GM23338 (cell line): ENCODE measurements around the gene MICAL3. TPM values are rescaled to one million over a fixed set of nuclear protein-coding genes. Genes with fewer than 3 reads are reported as not detected.

Source experiments
- ATAC-seq: fragments of 200-7000 bp; cut with Tn5 transposase; 3 replicates; pipeline ENCODE4 v1.9.1; 2020
- DNase-seq: peaks from one replicate; pipeline ENCODE4 v3.0.0-alpha.2; 2015; ENCODE audit warnings: low spot score
- H2AFZ ChIP-seq: fragments of 200-600 bp; sonication (generic); 2 replicates; pipeline ENCODE4 v1.8.0; 2016; ENCODE audit warnings: antibody characterized with exemption, mild to moderate bottlenecking, moderate library complexity
- H3F3A ChIP-seq: fragments of 200-600 bp; sonication (generic); replicated peaks from 2 replicates; pipeline ENCODE4 v1.8.0; 2017; ENCODE audit warnings: antibody characterized with exemption, mixed run types, low read depth
- H3K27ac ChIP-seq: fragments of 200-600 bp; sonication (generic); 2 replicates; pipeline ENCODE4 v1.6.1; 2016; ENCODE audit warnings: low read depth
- H3K27me3 ChIP-seq: fragments of 200-600 bp; sonication (generic); 2 replicates; pipeline ENCODE4 v1.8.0; 2016; ENCODE audit warnings: mild to moderate bottlenecking, mixed run types, moderate library complexity; ENCODE audit not compliant: insufficient read depth
- H3K36me3 ChIP-seq: fragments of 200-600 bp; sonication (generic); 2 replicates; pipeline ENCODE4 v1.8.0; 2016; ENCODE audit warnings: mild to moderate bottlenecking; ENCODE audit not compliant: insufficient read depth
- H3K4me1 ChIP-seq: fragments of 200-600 bp; sonication (generic); 2 replicates; pipeline ENCODE4 v1.8.0; 2016; ENCODE audit warnings: mild to moderate bottlenecking, moderate library complexity; ENCODE audit not compliant: insufficient read depth
- H3K4me2 ChIP-seq: fragments of 200-600 bp; sonication (generic); 2 replicates; pipeline ENCODE4 v1.7.1; 2017; ENCODE audit warnings: mixed run types
- H3K4me3 ChIP-seq: fragments of 200-600 bp; sonication (generic); 2 replicates; pipeline ENCODE4 v1.6.1; 2016; ENCODE audit warnings: mixed run types
- H3K79me2 ChIP-seq: fragments of 200-600 bp; sonication (generic); replicated peaks from 2 replicates; pipeline ENCODE4 v1.8.0; 2017; ENCODE audit warnings: mild to moderate bottlenecking; ENCODE audit not compliant: insufficient read depth
- H3K9me2 ChIP-seq: fragments of 200-600 bp; sonication (generic); 2 replicates; pipeline ENCODE4 v1.8.0; 2017; ENCODE audit not compliant: insufficient read depth
- H4K20me1 ChIP-seq: fragments of 200-600 bp; sonication (generic); replicated peaks from 2 replicates; pipeline ENCODE4 v1.8.0; 2017; ENCODE audit warnings: mild to moderate bottlenecking; ENCODE audit not compliant: insufficient read depth
- H3K27ac Mint-ChIP-seq: 2 replicates; pipeline ENCODE4 v1.8.0; 2020; ENCODE audit warnings: inconsistent platforms, mild to moderate bottlenecking, moderate library complexity, mixed read lengths
- H3K27me3 Mint-ChIP-seq: 3 replicates; pipeline ENCODE4 v1.8.0; 2022; ENCODE audit warnings: low read depth, mild to moderate bottlenecking, moderate library complexity, mixed read lengths, inconsistent platforms; ENCODE audit not compliant: insufficient read depth, poor library complexity
- H3K36me3 Mint-ChIP-seq: 3 replicates; pipeline ENCODE4 v1.8.0; 2021; ENCODE audit warnings: low read depth, mild to moderate bottlenecking, inconsistent platforms, moderate library complexity, mixed read lengths
- H3K4me1 Mint-ChIP-seq: 3 replicates; pipeline ENCODE4 v1.8.0; 2020; ENCODE audit warnings: mild to moderate bottlenecking, inconsistent platforms, mixed read lengths
- H3K4me3 Mint-ChIP-seq: 3 replicates; pipeline ENCODE4 v1.8.0; 2021; ENCODE audit warnings: moderate library complexity, mild to moderate bottlenecking, inconsistent platforms, mixed read lengths
- H3K9me3 Mint-ChIP-seq: 3 replicates; pipeline ENCODE4 v1.8.0; 2020; ENCODE audit warnings: moderate library complexity, mild to moderate bottlenecking, inconsistent platforms, mixed read lengths
- CREB1 ChIP-seq: fragments of 250-450 bp; sonication (Bioruptor Pico); IDR thresholded peaks from 2 replicates; pipeline ENCODE4 v1.5.0; 2020; ENCODE audit warnings: low read depth, mild to moderate bottlenecking, moderate library complexity
- CTCF ChIP-seq, 2 experiments: fragments of 200-600 bp in 1 of 2; sonication (generic) in 1 of 2; conservative IDR thresholded peaks; 2 replicates each; pipeline versions ENCODE4 v1.5.1 to v1.6.1; 2016 to 2017; ENCODE audit warnings: antibody characterized with exemption in 2 of 2, low read depth in 2 of 2, mild to moderate bottlenecking in 2 of 2, moderate library complexity in 1 of 2
- ETS1 ChIP-seq: IDR thresholded peaks from 2 replicates; pipeline ENCODE4 v1.6.1; 2016; ENCODE audit warnings: antibody characterized with exemption
- EZH2 ChIP-seq: fragments of 200-600 bp; sonication (generic); IDR thresholded peaks from one replicate; pipeline ENCODE4 v1.8.0; 2017; ENCODE audit warnings: antibody characterized with exemption, mild to moderate bottlenecking, low read depth; ENCODE audit not compliant: unreplicated experiment
- EZH2phosphoT487 ChIP-seq: fragments of 200-600 bp; sonication (generic); IDR thresholded peaks from one replicate; pipeline ENCODE4 v1.8.1; 2018; ENCODE audit warnings: antibody characterized with exemption; ENCODE audit not compliant: unreplicated experiment
- JUNB ChIP-seq: IDR thresholded peaks from one replicate; pipeline ENCODE4 v1.6.1; 2016; ENCODE audit warnings: antibody characterized with exemption; ENCODE audit not compliant: unreplicated experiment
- NANOG ChIP-seq: IDR thresholded peaks from 2 replicates; pipeline ENCODE4 v1.6.1; 2016; ENCODE audit warnings: antibody characterized with exemption, borderline replicate concordance
- POLR2AphosphoS5 ChIP-seq: IDR thresholded peaks from 2 replicates; pipeline ENCODE4 v1.6.1; 2016; ENCODE audit warnings: antibody characterized with exemption, low read depth
- REST ChIP-seq: IDR thresholded peaks from one replicate; pipeline ENCODE4 v1.6.1; 2018; ENCODE audit warnings: antibody characterized with exemption; ENCODE audit not compliant: unreplicated experiment
- STAT1 ChIP-seq: IDR thresholded peaks from one replicate; pipeline ENCODE4 v1.6.1; 2016; ENCODE audit warnings: antibody characterized with exemption; ENCODE audit not compliant: unreplicated experiment
- ZNF114 ChIP-seq: fragments of 250-450 bp; sonication (Bioruptor Pico); IDR thresholded peaks from 2 replicates; pipeline ENCODE4 v1.5.0; 2020; ENCODE audit warnings: mild to moderate bottlenecking, moderate library complexity
- ZNF331 ChIP-seq: fragments of 250-450 bp; sonication (Bioruptor Pico); IDR thresholded peaks from 2 replicates; pipeline ENCODE4 v1.5.0; 2020; ENCODE audit warnings: low read depth, mild to moderate bottlenecking, moderate library complexity
- polyA plus RNA-seq: library from polyadenylated mRNA; unstranded; fragments of >200 nt; fragmentation: Nextera tagmentation; extraction: Ambion mirVana; gene quantifications from 2 replicates; pipeline ENCODE4 v1.2.1, GENCODE V29; 2016
- total RNA-seq: library from RNA; depleted of rRNA; stranded (reverse); fragments of >200 nt; shearing (Covaris generic); gene quantifications from 2 replicates; pipeline ENCODE4 v1.2.3, GENCODE V29; 2014
- TF ChIP-seq, protein P1 (sequence below): fragments of 250-450 bp; sonication (Bioruptor Pico); IDR thresholded peaks from 2 replicates; pipeline ENCODE4 v1.5.0; 2020; ENCODE audit warnings: mild to moderate bottlenecking, moderate library complexity

The MICAL3 gene
- total and polyA plus RNA-seq, 2 experiments from 2014 or later = 10.1 to 33.9 TPM

- no peaks in the 10 kb centered on the region for H3K36me3 ChIP-seq
- H3F3A ChIP-seq = no peaks in the 10 kb centered on the region
- DNase-seq (no peak), ATAC-seq (no peak)
- no peak overlapping the region for H3K4me3 ChIP-seq
- H3K4me2 ChIP-seq = no peak overlapping the region
- H3K27me3 Mint-ChIP-seq = peaks cover 11% of the 10 kb centered on the region
- TF ChIP-seq NANOG (no peak), JUNB (no peak), ZNF331 (no peak), STAT1 (no peak), EZH2phosphoT487 (no peak), ETS1 (no peak), CREB1 (CRISPR knock-in tag) (no peak), EZH2 (no peak), ZNF114 (CRISPR knock-in tag) (no peak), CTCF (conservative IDR thresholded peaks at IDR 0.05; ENCODE audit: low read depth in 2 of 2) (no peak), POLR2AphosphoS5 (no peak), REST (no peak)
- TF ChIP-seq, protein P1, sequence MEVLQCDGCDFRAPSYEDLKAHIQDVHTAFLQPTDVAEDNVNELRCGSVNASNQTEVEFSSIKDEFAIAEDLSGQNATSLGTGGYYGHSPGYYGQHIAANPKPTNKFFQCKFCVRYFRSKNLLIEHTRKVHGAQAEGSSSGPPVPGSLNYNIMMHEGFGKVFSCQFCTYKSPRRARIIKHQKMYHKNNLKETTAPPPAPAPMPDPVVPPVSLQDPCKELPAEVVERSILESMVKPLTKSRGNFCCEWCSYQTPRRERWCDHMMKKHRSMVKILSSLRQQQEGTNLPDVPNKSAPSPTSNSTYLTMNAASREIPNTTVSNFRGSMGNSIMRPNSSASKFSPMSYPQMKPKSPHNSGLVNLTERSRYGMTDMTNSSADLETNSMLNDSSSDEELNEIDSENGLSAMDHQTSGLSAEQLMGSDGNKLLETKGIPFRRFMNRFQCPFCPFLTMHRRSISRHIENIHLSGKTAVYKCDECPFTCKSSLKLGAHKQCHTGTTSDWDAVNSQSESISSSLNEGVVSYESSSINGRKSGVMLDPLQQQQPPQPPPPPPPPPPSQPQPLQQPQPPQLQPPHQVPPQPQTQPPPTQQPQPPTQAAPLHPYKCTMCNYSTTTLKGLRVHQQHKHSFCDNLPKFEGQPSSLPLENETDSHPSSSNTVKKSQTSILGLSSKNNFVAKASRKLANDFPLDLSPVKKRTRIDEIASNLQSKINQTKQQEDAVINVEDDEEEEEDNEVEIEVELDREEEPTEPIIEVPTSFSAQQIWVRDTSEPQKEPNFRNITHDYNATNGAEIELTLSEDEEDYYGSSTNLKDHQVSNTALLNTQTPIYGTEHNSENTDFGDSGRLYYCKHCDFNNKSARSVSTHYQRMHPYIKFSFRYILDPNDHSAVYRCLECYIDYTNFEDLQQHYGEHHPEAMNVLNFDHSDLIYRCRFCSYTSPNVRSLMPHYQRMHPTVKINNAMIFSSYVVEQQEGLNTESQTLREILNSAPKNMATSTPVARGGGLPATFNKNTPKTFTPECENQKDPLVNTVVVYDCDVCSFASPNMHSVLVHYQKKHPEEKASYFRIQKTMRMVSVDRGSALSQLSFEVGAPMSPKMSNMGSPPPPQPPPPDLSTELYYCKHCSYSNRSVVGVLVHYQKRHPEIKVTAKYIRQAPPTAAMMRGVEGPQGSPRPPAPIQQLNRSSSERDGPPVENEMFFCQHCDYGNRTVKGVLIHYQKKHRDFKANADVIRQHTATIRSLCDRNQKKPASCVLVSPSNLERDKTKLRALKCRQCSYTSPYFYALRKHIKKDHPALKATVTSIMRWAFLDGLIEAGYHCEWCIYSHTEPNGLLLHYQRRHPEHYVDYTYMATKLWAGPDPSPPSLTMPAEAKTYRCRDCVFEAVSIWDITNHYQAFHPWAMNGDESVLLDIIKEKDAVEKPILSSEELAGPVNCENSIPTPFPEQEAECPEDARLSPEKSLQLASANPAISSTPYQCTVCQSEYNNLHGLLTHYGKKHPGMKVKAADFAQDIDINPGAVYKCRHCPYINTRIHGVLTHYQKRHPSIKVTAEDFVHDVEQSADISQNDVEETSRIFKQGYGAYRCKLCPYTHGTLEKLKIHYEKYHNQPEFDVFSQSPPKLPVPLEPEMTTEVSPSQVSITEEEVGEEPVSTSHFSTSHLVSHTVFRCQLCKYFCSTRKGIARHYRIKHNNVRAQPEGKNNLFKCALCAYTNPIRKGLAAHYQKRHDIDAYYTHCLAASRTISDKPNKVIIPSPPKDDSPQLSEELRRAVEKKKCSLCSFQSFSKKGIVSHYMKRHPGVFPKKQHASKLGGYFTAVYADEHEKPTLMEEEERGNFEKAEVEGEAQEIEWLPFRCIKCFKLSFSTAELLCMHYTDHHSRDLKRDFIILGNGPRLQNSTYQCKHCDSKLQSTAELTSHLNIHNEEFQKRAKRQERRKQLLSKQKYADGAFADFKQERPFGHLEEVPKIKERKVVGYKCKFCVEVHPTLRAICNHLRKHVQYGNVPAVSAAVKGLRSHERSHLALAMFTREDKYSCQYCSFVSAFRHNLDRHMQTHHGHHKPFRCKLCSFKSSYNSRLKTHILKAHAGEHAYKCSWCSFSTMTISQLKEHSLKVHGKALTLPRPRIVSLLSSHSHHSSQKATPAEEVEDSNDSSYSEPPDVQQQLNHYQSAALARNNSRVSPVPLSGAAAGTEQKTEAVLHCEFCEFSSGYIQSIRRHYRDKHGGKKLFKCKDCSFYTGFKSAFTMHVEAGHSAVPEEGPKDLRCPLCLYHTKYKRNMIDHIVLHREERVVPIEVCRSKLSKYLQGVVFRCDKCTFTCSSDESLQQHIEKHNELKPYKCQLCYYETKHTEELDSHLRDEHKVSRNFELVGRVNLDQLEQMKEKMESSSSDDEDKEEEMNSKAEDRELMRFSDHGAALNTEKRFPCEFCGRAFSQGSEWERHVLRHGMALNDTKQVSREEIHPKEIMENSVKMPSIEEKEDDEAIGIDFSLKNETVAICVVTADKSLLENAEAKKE (CRISPR knock-in tag) = no peak
- peaks cover 48% of the 10 kb centered on the region for H3K4me1 ChIP-seq
- no peaks in the 10 kb centered on the region for H3K9me3 Mint-ChIP-seq
- H3K27me3 ChIP-seq = no peaks in the 10 kb centered on the region
- no peak overlapping the region for H3K4me3 Mint-ChIP-seq
- H2AFZ ChIP-seq = no peak overlapping the region
- H3K4me1 Mint-ChIP-seq = peaks cover 65% of the 10 kb centered on the region
- H3K27ac ChIP-seq = no peak overlapping the region
- peaks cover 95% of the 10 kb centered on the region for H3K79me2 ChIP-seq
- H3K36me3 Mint-ChIP-seq = no peaks in the 10 kb centered on the region
- H4K20me1 ChIP-seq = no peaks in the 10 kb centered on the region; the same call in 1 of the 2 replicates
- no peaks in the 10 kb centered on the region for H3K9me2 ChIP-seq
- no peak overlapping the region; the same call in 1 of the 2 replicates for H3K27ac Mint-ChIP-seq
These were observed 81.6 kb downstream of the MICAL3 start for GRCh38 chr22:17942721-17943120.
